Neuronal stem cell (in vitro differentiated cells): Measurements from ENCODE around the gene KLF12.

ENCODE experiments used
- DNase-seq: peaks from one replicate; pipeline ENCODE4 v3.0.0-alpha.2; 2013; ENCODE audit warnings: low spot score
- H2AFZ ChIP-seq: one replicate; pipeline ENCODE4 v1.6.1; 2013; ENCODE audit warnings: mild to moderate bottlenecking, low read length, inconsistent platforms
- H2AK5ac ChIP-seq: 2 replicates; pipeline ENCODE4 v1.6.1; 2013; ENCODE audit warnings: low read depth, mild to moderate bottlenecking, inconsistent platforms, low read length, moderate library complexity, mixed read lengths
- H2BK120ac ChIP-seq: 2 replicates; pipeline ENCODE4 v1.6.1; 2013; ENCODE audit warnings: low read depth, mild to moderate bottlenecking, inconsistent platforms, low read length, moderate library complexity, mixed read lengths
- H2BK12ac ChIP-seq: one replicate; pipeline ENCODE4 v1.6.1; 2013; ENCODE audit warnings: low read length, inconsistent platforms
- H2BK15ac ChIP-seq: 2 replicates; pipeline ENCODE4 v1.6.1; 2013; ENCODE audit warnings: mild to moderate bottlenecking, low read length, inconsistent platforms, mixed read lengths
- H2BK5ac ChIP-seq: one replicate; pipeline ENCODE4 v1.6.1; 2013; ENCODE audit warnings: inconsistent platforms, mild to moderate bottlenecking, low read length, moderate library complexity
- H3K14ac ChIP-seq: one replicate; pipeline ENCODE4 v1.6.1; 2013; ENCODE audit warnings: low read length, inconsistent platforms
- H3K18ac ChIP-seq: 2 replicates; pipeline ENCODE4 v1.6.1; 2013; ENCODE audit warnings: low read length, inconsistent platforms
- H3K23ac ChIP-seq: 2 replicates; pipeline ENCODE4 v1.6.1; 2013; ENCODE audit warnings: low read depth, mild to moderate bottlenecking, mixed read lengths, low read length, inconsistent platforms; ENCODE audit not compliant: poor library complexity
- H3K27ac ChIP-seq: replicated peaks from 3 replicates; pipeline ENCODE4 v1.5.1; 2013; ENCODE audit warnings: low read length, inconsistent platforms
- H3K27me3 ChIP-seq, 3 experiments: 2 replicates each; pipeline ENCODE4 v1.6.1; 2013; ENCODE audit warnings: low read length in 3 of 3, mild to moderate bottlenecking in 2 of 3, inconsistent platforms in 1 of 3, low read depth in 1 of 3, mixed read lengths in 1 of 3, moderate library complexity in 1 of 3; ENCODE audit not compliant: control insufficient read depth in 3 of 3, insufficient read depth in 3 of 3
- H3K36me3 ChIP-seq, 2 donors: replicated peaks in 1 of 2; 2 replicates each; pipeline ENCODE4 v1.6.1; 2013; ENCODE audit warnings: low read length in 2 of 2; ENCODE audit not compliant: control insufficient read depth in 2 of 2, insufficient read depth in 2 of 2
- H3K4ac ChIP-seq: 2 replicates; pipeline ENCODE4 v1.6.1; 2013; ENCODE audit warnings: inconsistent platforms, mild to moderate bottlenecking, low read length, moderate library complexity
- H3K4me1 ChIP-seq, 2 donors: 1 replicate in 1 of 2; 2 replicates in 1 of 2; pipeline ENCODE4 v1.6.1; 2013; ENCODE audit warnings: low read length in 2 of 2, low read depth in 1 of 2; ENCODE audit not compliant: control insufficient read depth in 2 of 2, insufficient read depth in 1 of 2
- H3K4me2 ChIP-seq: one replicate; pipeline ENCODE4 v1.6.1; 2013; ENCODE audit warnings: mild to moderate bottlenecking, low read length, inconsistent platforms; ENCODE audit not compliant: insufficient read depth, poor library complexity, severe bottlenecking
- H3K4me3 ChIP-seq, 2 donors: 2 replicates each; pipeline ENCODE4 v1.5.1; 2013; ENCODE audit warnings: low read length in 2 of 2, mild to moderate bottlenecking in 2 of 2, inconsistent platforms in 1 of 2, moderate library complexity in 1 of 2
- H3K79me1 ChIP-seq: one replicate; pipeline ENCODE4 v1.6.1; 2013; ENCODE audit warnings: low read depth, mild to moderate bottlenecking, inconsistent platforms, low read length, moderate library complexity
- H3K9ac ChIP-seq: one replicate; pipeline ENCODE4 v1.6.1; 2013; ENCODE audit warnings: mild to moderate bottlenecking, low read depth, low read length, inconsistent platforms; ENCODE audit not compliant: poor library complexity
- H3K9me3 ChIP-seq, 2 donors: replicated peaks in 1 of 2; 2 replicates each; pipeline versions ENCODE3 to v1.6.1; 2013; ENCODE audit warnings: low read length in 2 of 2, mild to moderate bottlenecking in 2 of 2, inconsistent platforms in 1 of 2, low read depth in 1 of 2, mixed read lengths in 1 of 2, moderate library complexity in 1 of 2; ENCODE audit not compliant: control insufficient read depth in 2 of 2, insufficient read depth in 1 of 2
- H4K8ac ChIP-seq: one replicate; pipeline ENCODE4 v1.6.1; 2013; ENCODE audit warnings: low read depth, mild to moderate bottlenecking, inconsistent platforms, low read length, moderate library complexity
- H4K91ac ChIP-seq: one replicate; pipeline ENCODE4 v1.6.1; 2013; ENCODE audit warnings: low read length, low read depth, mild to moderate bottlenecking, inconsistent platforms; ENCODE audit not compliant: poor library complexity
- WGBS, 2 donors: extraction: QIAGEN DNeasy Blood & Tissue Kit; methylation state at CpG; one replicate each; pipeline ENCODE4 v1.1.7; 2013; ENCODE audit warnings: missing lambda C conversion rate in 2 of 2, mixed read lengths in 1 of 2; ENCODE audit not compliant: insufficient read length in 2 of 2, insufficient replicate concordance in 1 of 2; ENCODE audit errors: extremely low coverage in 2 of 2; 5-methylcytosine and 5-hydroxymethylcytosine counted together

The KLF12 gene

GRCh38 chr13:74098077-74098476 is 36.1 kb downstream of the KLF12 start:
- Histone ChIP-seq H3K27ac (no peak overlapping the region), H3K23ac (no peak overlapping the region), H3K36me3 (no peaks in the 10 kb centered on the region), H2BK5ac (no peak overlapping the region), H2BK120ac (no peak overlapping the region), H3K4ac (no peak overlapping the region), H3K79me1 (peaks cover 2% of the 10 kb centered on the region), H3K18ac (no peak overlapping the region), H2AFZ (no peak overlapping the region), H3K4me3 (no peak overlapping the region), H2AK5ac (no peak overlapping the region), H2BK12ac (no peak overlapping the region), H3K4me2 (no peak overlapping the region), H2BK15ac (no peak overlapping the region), H3K27me3 (no peaks in the 10 kb centered on the region), H3K4me1 (no peaks in the 10 kb centered on the region), H3K9ac (no peak overlapping the region), H4K91ac (no peak overlapping the region), H4K8ac (no peak overlapping the region), H3K14ac (no peak overlapping the region), H3K9me3 (peaks cover 2 to 35% of the 10 kb centered on the region in 2 donors)
- no CpG with 5 or more reads among the region's 1 CpG for WGBS, 2 donors
- no peak for DNase-seq

- Histone ChIP-seq H4K8ac (no peak overlapping the region), H3K18ac (no peak overlapping the region), H2BK5ac (no peak overlapping the region), H3K23ac (no peak overlapping the region), H3K9me3 (peaks cover 2 to 30% of the 10 kb centered on the region in 2 donors), H3K79me1 (peaks cover 2% of the 10 kb centered on the region), H3K36me3 (no peaks in the 10 kb centered on the region), H3K4me1 (no peaks in the 10 kb centered on the region), H2AFZ (no peak overlapping the region), H3K4me2 (no peak overlapping the region), H3K14ac (no peak overlapping the region), H3K9ac (no peak overlapping the region), H3K27ac (no peak overlapping the region), H3K27me3 (no peaks in the 10 kb centered on the region), H2BK12ac (no peak overlapping the region), H3K4ac (no peak overlapping the region), H4K91ac (no peak overlapping the region), H2AK5ac (no peak overlapping the region), H2BK15ac (no peak overlapping the region), H2BK120ac (no peak overlapping the region), H3K4me3 (no peak overlapping the region)
- DNase-seq: no peak
- no CpG with 5 or more reads among the region's 1 CpG for WGBS, 2 donors
Measured at GRCh38 chr13:74097116-74097515, 37.1 kb downstream of the KLF12 start.

GRCh38 chr13:74093691-74094090 is 40.5 kb downstream of the KLF12 start:
- Histone ChIP-seq H2AFZ (no peak overlapping the region), H3K79me1 (no peaks in the 10 kb centered on the region), H3K23ac (no peak overlapping the region), H2BK5ac (no peak overlapping the region), H4K91ac (no peak overlapping the region), H3K27ac (no peak overlapping the region), H3K27me3 (no peaks in the 10 kb centered on the region), H2BK15ac (no peak overlapping the region), H3K9me3 (peaks cover 0 to 7% of the 10 kb centered on the region in 2 donors), H3K4me3 (no peak overlapping the region), H2BK12ac (no peak overlapping the region), H3K4me1 (no peaks in the 10 kb centered on the region), H3K4me2 (no peak overlapping the region), H3K14ac (no peak overlapping the region), H3K9ac (no peak overlapping the region), H3K18ac (no peak overlapping the region), H2AK5ac (no peak overlapping the region), H4K8ac (no peak overlapping the region), H3K4ac (no peak overlapping the region), H2BK120ac (no peak overlapping the region), H3K36me3 (peaks cover 0 to 3% of the 10 kb centered on the region in 2 donors)
- no peak for DNase-seq

GRCh38 chr13:74092711-74093110 is 41.5 kb downstream of the KLF12 start:
- Histone ChIP-seq H3K36me3 (peaks cover 0 to 3% of the 10 kb centered on the region in 2 donors), H3K18ac (no peak overlapping the region), H3K27ac (no peak overlapping the region), H3K4ac (no peak overlapping the region), H3K4me3 (no peak overlapping the region), H3K27me3 (no peaks in the 10 kb centered on the region), H2BK120ac (no peak overlapping the region), H2AFZ (no peak overlapping the region), H2AK5ac (no peak overlapping the region), H4K8ac (no peak overlapping the region), H3K4me2 (no peak overlapping the region), H3K79me1 (no peaks in the 10 kb centered on the region), H4K91ac (no peak overlapping the region), H3K14ac (no peak overlapping the region), H2BK5ac (no peak overlapping the region), H3K4me1 (peaks cover 0 to 5% of the 10 kb centered on the region in 2 donors), H2BK12ac (no peak overlapping the region), H3K23ac (no peak overlapping the region), H3K9me3 (peaks cover 0 to 7% of the 10 kb centered on the region in 2 donors), H2BK15ac (no peak overlapping the region), H3K9ac (no peak overlapping the region)
- no CpG with 5 or more reads among the region's 3 CpGs for WGBS, 2 donors
- no peak for DNase-seq
